IMR-90 (cell line): Measurements from ENCODE around the gene DCC.

Source experiments
- CTCF ChIP-seq: conservative IDR thresholded peaks from 2 replicates; pipeline ENCODE4 v1.5.1; 2012; ENCODE audit warnings: mild to moderate bottlenecking, low read depth, low read length, improper control_type of control experiment
- MAZ ChIP-seq: IDR thresholded peaks from 2 replicates; pipeline ENCODE4 v1.6.1; 2012; ENCODE audit warnings: low read depth, mild to moderate bottlenecking, low read length, improper control_type of control experiment, moderate library complexity, borderline replicate concordance
- NFE2L2 ChIP-seq: fragments of 150-350 bp; IDR thresholded peaks from 2 replicates; pipeline ENCODE4 v1.6.1; 2016; ENCODE audit warnings: low read depth, mild to moderate bottlenecking, low read length
- POLR2A ChIP-seq: IDR thresholded peaks from 2 replicates; pipeline ENCODE4 v1.6.1; 2012; ENCODE audit warnings: mild to moderate bottlenecking, low read depth, low read length
- RAD21 ChIP-seq: IDR thresholded peaks from 2 replicates; pipeline ENCODE4 v1.6.1; 2012; ENCODE audit warnings: low read length, improper control_type of control experiment
- RCOR1 ChIP-seq: IDR thresholded peaks from 2 replicates; pipeline ENCODE4 v1.6.1; 2012; ENCODE audit warnings: mild to moderate bottlenecking, low read length, improper control_type of control experiment; ENCODE audit not compliant: insufficient replicate concordance
- RFX5 ChIP-seq: IDR thresholded peaks from 2 replicates; pipeline ENCODE4 v1.8.0; 2012; ENCODE audit warnings: low read depth, mild to moderate bottlenecking, low read length, moderate library complexity
- SMC3 ChIP-seq: fragments of 150-350 bp; IDR thresholded peaks from 2 replicates; pipeline ENCODE4 v1.6.1; 2016; ENCODE audit warnings: low read depth, mild to moderate bottlenecking, antibody characterized with exemption, low read length, moderate library complexity
- TF ChIP-seq, protein P1 (sequence below): fragments of 150-350 bp; IDR thresholded peaks from 2 replicates; pipeline ENCODE4 v1.6.1; 2017; ENCODE audit warnings: mild to moderate bottlenecking, antibody characterized with exemption, low read length, low read depth

DNA sequence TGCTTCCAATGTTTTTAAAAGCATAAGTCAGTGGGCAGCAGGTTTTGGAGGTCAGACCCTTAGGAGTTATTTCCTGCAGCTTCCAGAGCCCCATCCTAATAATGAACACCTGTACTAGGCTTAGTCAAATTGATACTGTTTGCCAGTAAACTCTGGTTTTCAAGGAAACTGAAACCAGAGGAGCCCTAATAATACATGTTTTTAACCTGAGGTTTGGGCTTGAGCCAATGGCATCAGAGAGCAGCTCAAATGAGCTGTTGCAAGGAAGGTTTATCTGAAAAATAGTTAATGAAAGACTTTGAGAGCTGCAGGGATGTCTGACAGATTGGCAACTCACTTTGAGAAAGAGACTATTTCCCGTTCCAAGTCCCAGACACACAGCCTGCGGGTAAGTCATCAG lies 54.6 kb downstream of the DCC start:
- TF ChIP-seq CTCF (no peak), SMC3 (no peak), POLR2A (no peak), NFE2L2 (no peak), MAZ (no peak), RAD21 (no peak), RFX5 (no peak), RCOR1 (no peak)
- TF ChIP-seq, protein P1, sequence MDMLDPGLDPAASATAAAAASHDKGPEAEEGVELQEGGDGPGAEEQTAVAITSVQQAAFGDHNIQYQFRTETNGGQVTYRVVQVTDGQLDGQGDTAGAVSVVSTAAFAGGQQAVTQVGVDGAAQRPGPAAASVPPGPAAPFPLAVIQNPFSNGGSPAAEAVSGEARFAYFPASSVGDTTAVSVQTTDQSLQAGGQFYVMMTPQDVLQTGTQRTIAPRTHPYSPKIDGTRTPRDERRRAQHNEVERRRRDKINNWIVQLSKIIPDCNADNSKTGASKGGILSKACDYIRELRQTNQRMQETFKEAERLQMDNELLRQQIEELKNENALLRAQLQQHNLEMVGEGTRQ = no peak
